ENCODE data around the gene GNAI3. TPM values are rescaled to one million over a fixed set of nuclear protein-coding genes. Genes with fewer than 3 reads are reported as not detected.

Gene GNAI3
- total and polyA plus RNA-seq, 2 of the 8 experiments (the other 6 are each of a cell fraction or from before 2014, with no cell fraction given): 4.0 to 9.8 TPM

- Histone ChIP-seq H3K18ac (ENCODE audit: extremely low read depth, low read length) (no peak overlapping the region), H2BK12ac (ENCODE audit: low read depth, low read length) (no peak overlapping the region; the same call in 1 of the 2 replicates), H4K20me1 (replicated peaks in 1 of 2; ENCODE audit: control insufficient read depth in 1 of 2, insufficient read depth in 2 of 2, low read length in 2 of 2) (peaks cover 0 to 2% of the 10 kb centered on the region in 2 experiments), H3K27ac (ENCODE audit: low read depth, low read length) (no peak overlapping the region), H4K91ac (replicated peaks; ENCODE audit: insufficient read length, low read length) (no peak overlapping the region), H2AFZ (ENCODE audit: low read length) (no peak overlapping the region), H3K14ac (ENCODE audit: insufficient read length) (no peak overlapping the region), H3K23me2 (ENCODE audit: low read depth, low read length) (no peaks in the 10 kb centered on the region), H4K5ac (ENCODE audit: insufficient read length, low read depth, low read length) (no peak overlapping the region), H3K79me1 (ENCODE audit: low read depth, low read length) (no peaks in the 10 kb centered on the region), H2BK20ac (ENCODE audit: low read length) (no peak overlapping the region), H3K4me1 (replicated peaks in 1 of 4; ENCODE audit: control insufficient read depth in 3 of 4, insufficient read depth in 4 of 4, low read length in 3 of 4) (peaks cover 0 to 11% (median 5%) of the 10 kb centered on the region in 4 experiments; a peak in 5 of 7 replicates), H3K9me3 (ENCODE audit: insufficient read depth in 2 of 2, low read depth in 1 of 2, low read length in 1 of 2) (no peaks in the 10 kb centered on the region), H4K8ac (ENCODE audit: extremely low read depth, insufficient read depth, low read length) (no peak overlapping the region), H3K9ac (replicated peaks in 1 of 4; ENCODE audit: extremely low read depth in 1 of 4, low read depth in 3 of 4, low read length in 3 of 4) (no peak overlapping the region), H2BK15ac (ENCODE audit: low read length) (no peak overlapping the region), H3K4ac (replicated peaks; ENCODE audit: insufficient read length, low read depth, low read length) (no peak overlapping the region), H2BK120ac (replicated peaks; ENCODE audit: low read depth, low read length) (no peak overlapping the region), H2BK5ac (ENCODE audit: low read depth, low read length) (no peak overlapping the region), H3K56ac (replicated peaks; ENCODE audit: insufficient read length, low read depth, low read length) (no peak overlapping the region), H3K4me3 (ENCODE audit: extremely low read depth in 1 of 4, insufficient read depth in 2 of 4, low read depth in 3 of 4, low read length in 4 of 4) (no peak overlapping the region), H3K27me3 (replicated peaks in 1 of 4; ENCODE audit: control insufficient read depth in 3 of 4, extremely low read depth in 1 of 4, insufficient read depth in 3 of 4, low read length in 3 of 4) (no peaks in the 10 kb centered on the region), H2AK5ac (ENCODE audit: low read depth, low read length) (no peak overlapping the region), H3K36me3 (ENCODE audit: control insufficient read depth in 2 of 4, insufficient read depth in 4 of 4, low read length in 3 of 4) (peaks cover 0 to 2% (median 0%) of the 10 kb centered on the region in 4 experiments; a peak in 2 of 8 replicates), H3K79me2 (ENCODE audit: control insufficient read depth in 1 of 2, insufficient read depth in 2 of 2, low read length in 2 of 2) (no peaks in the 10 kb centered on the region), H3K23ac (ENCODE audit: insufficient read length) (no peak overlapping the region), H3K4me2 (ENCODE audit: insufficient read depth in 1 of 2, low read depth in 2 of 2, low read length in 2 of 2) (no peak overlapping the region)
- DNase-seq (ENCODE audit: low read depth in 1 of 2, low spot score in 2 of 2): peak in 1 of 2 experiments; percentile 90
- ChIA-PET CTCF (ENCODE audit: partially characterized antibody) (interaction anchor here (0.6 to 43.7 kb wide), 20 partner anchors 4 to 439 kb away, joined by 3 to 1755 read pairs (median 4); partner anchors contain the start of genes AMIGO1, ATXN7L2, CYB561D1 and GPR61), POLR2A (ENCODE audit: partially characterized antibody) (interaction anchor here (0.8 to 4.1 kb wide), 8 partner anchors 8 to 33 kb away, joined by 3 to 20 read pairs (median 6); partner anchors contain the start of genes AMIGO1 and ATXN7L2)
- no peak for FAIRE-seq
- TF ChIP-seq CTCF (IDR thresholded peaks at IDR 0.05; ENCODE audit: control extremely low read depth in 1 of 3, insufficient read depth in 1 of 3, low read depth in 1 of 3, low read length in 3 of 3) (peak; percentile 82 to 87 (median 85)), CEBPB (IDR thresholded peaks at IDR 0.05; ENCODE audit: low read depth, low read length) (no peak), RAD21 (IDR thresholded peaks at IDR 0.05 in 1 of 2, conservative IDR thresholded peaks at IDR 0.05 in 1 of 2; ENCODE audit: low read depth in 2 of 2, low read length in 2 of 2) (peak; percentile 58 to 67)
- 71% methylated on average over 4 of the region's 4 CpGs; no CpG with 5 or more reads in 1 of the 2 experiments for WGBS, 2 experiments (ENCODE audit: extremely low coverage in 1 of 2, insufficient coverage in 1 of 2, insufficient read length in 1 of 2, insufficient replicate concordance in 2 of 2, low coverage in 1 of 2, low lambda C conversion rate in 2 of 2, missing lambda C conversion rate in 1 of 2)
Observed at GRCh38 chr1:109499661-109500536, 48.5 kb upstream of the GNAI3 start.

All from H1 (cell line).